Ramos (cell line): Measurements from ENCODE around the gene ADAT1.

Experiments used
- in situ Hi-C: fragments of 300-500 bp; cut with MboI; formaldehyde crosslinking; loops from one replicate; pipeline ENCODE4 v1.14.3; 2022; ENCODE audit warnings: low sequenced_read_pairs; ENCODE audit not compliant: unreplicated experiment

The ADAT1 gene

GRCh38 chr16:75579281-75579834 is 43.7 kb downstream of the ADAT1 start:
- in situ Hi-C loops, result no loop called here

GRCh38 chr16:75578725-75579124 is 44.4 kb downstream of the ADAT1 start:
- in situ Hi-C loops, result no loop called here

- in situ Hi-C loops, result no loop called here
Measured at GRCh38 chr16:75578212-75578611, 44.9 kb downstream of the ADAT1 start.

- in situ Hi-C loops, result no loop called here
Measured at GRCh38 chr16:75576384-75576811, 46.7 kb downstream of the ADAT1 start.

- in situ Hi-C loops, result no loop called here
Measured at GRCh38 chr16:75575958-75576357, 47.1 kb downstream of the ADAT1 start.

GRCh38 chr16:75573955-75574354 is 49.1 kb downstream of the ADAT1 start:
- in situ Hi-C loops, result no loop called here

GRCh38 chr16:75572864-75573542 is 50.1 kb downstream of the ADAT1 start:
- in situ Hi-C loops, result no loop called here

GRCh38 chr16:75570396-75571065 is 52.5 kb downstream of the ADAT1 start:
- in situ Hi-C loops, result no loop called here

GRCh38 chr16:75567911-75568310 is 55.2 kb downstream of the ADAT1 start:
- in situ Hi-C loops, result no loop called here

GRCh38 chr16:75566758-75567255 is 56.3 kb downstream of the ADAT1 start:
- in situ Hi-C loops, result no loop called here

GRCh38 chr16:75566040-75566757 is 56.9 kb downstream of the ADAT1 start, which contains the start of gene GABARAPL2:
TSS of gene GABARAPL2 (plus strand) at chr16:75566379. CDS start at chr16:75566487, 108 bp downstream.
- in situ Hi-C loops, result no loop called here

GRCh38 chr16:75565640-75566039 is 57.4 kb downstream of the ADAT1 start:
- in situ Hi-C loops, result no loop called here

GRCh38 chr16:75559564-75560372 is 63.3 kb downstream of the ADAT1 start:
- in situ Hi-C loops, result no loop called here

GRCh38 chr16:75558846-75559401 is 64.2 kb downstream of the ADAT1 start:
- in situ Hi-C loops, result no loop called here

- in situ Hi-C loops, result no loop called here
Measured at GRCh38 chr16:75556431-75556950, 66.6 kb downstream of the ADAT1 start.

- in situ Hi-C loops, result no loop called here
Measured at GRCh38 chr16:75555707-75556430, 67.2 kb downstream of the ADAT1 start, which contains the start of gene TMEM231. TSS of gene TMEM231 (minus strand) at chr16:75556252. CDS start at chr16:75556209, 43 bp downstream.

GRCh38 chr16:75555213-75555706 is 67.8 kb downstream of the ADAT1 start:
- in situ Hi-C loops, result no loop called here

- in situ Hi-C loops, result no loop called here
Measured at GRCh38 chr16:75552951-75553350, 70.1 kb downstream of the ADAT1 start.
